GM19238 (cell line): Measurements from ENCODE around the gene CMTM1.

Source experiments
- DNase-seq: peaks from one replicate; pipeline ENCODE4 v3.0.0; 2011; ENCODE audit warnings: low spot score; ENCODE audit not compliant: insufficient read length

CMTM1 gene, protein sequence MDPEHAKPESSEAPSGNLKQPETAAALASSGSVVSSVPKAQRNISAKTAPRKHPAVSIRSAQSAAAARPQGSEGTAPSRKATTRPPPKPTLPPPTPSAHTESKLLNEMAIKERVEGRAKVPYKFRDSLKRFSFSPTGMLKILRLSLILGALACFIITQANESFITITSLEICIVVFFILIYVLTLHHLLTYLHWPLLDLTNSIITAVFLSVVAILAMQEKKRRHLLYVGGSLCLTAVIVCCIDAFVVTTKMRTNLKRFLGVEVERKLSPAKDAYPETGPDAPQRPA

DNA sequence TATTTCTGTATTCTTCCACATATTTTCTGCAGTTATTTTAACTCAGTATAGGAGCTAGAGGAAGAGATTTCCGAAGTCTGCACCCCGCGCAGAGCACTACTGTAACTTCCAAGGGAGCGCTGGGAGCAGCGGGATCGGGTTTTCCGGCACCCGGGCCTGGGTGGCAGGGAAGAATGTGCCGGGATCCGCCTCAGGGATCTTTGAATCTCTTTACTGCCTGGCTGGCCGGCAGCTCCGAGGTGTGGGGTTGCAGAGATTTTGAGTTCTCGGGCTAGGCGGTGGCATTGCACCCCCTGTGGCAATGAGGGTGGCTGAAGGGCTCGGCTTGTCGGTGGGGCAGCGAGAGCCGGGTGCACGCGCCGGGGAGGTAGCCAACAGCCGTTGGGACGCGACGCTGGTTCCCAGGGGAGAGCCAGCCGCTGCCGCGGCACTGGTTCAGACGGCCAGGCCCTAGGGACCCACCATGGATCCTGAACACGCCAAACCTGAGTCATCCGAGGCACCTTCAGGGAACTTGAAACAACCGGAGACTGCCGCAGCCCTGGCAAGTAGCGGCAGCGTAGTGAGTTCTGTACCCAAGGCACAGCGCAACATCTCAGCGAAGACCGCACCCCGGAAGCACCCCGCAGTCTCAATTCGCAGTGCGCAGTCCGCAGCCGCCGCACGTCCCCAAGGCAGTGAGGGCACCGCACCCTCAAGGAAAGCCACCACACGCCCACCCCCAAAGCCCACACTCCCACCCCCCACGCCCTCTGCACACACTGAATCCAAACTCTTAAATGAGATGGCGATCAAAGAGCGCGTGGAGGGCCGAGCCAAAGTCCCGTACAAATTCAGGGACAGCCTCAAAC lies at the start of gene CMTM1:
CMTM1 (plus strand) TSS at position 389 of the 851 bp plus-strand sequence; CDS start at position 464, 75 bp downstream.
- no peak for DNase-seq

DNA sequence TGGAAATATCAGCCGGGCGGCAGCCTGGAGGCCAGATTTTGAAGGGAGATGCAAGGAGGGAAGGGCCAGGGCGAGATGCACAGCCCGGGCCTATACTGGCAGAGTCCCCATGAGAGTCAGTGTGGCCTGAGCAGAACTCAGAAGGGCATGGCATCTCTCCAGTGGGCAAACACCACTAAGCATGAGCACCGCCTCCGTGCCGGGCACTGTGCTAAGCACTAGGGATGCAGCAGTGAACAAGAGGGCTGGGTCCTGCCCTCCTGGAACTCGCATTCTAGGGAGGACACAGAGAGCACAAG lies 49.8 kb upstream of the CMTM1 start:
- DNase-seq: no peak

DNA sequence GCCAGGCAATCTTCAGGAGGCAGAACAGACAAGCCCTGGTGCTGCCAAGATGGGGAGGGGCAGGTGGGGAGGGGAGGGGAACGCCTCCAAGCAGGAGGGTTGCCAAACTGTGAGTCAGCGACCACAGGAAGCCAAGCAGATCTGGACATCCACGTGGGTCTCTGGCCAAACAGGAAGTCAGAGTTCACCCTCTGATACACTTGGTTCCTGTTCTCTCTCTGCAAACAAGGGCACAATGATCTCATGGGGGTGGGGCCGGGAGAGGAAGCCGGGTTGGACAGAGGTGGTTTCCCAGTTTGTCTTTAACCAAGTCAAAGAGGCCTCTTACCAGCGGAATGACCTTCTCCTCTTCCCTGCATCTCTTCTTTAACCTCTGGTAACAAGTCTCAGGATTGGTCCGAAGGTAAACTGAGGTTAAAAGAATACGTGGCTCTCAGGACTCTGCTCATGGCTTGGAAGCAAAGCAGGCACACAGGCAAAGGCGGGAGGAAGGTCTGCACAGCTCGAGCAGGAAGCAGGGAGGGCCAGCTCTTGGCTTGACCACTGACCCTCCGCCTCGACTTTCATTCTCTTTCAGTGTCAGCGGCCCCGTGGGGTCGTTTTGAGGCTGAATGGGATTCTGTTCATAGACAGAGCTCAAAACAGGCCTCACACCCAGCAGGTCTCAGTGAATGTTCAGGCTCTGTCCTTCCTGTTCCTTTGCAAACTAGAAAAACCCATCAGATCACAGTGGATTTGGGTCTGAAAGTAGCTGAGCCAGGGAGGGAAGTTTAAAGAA lies 49.2 kb upstream of the CMTM1 start:
- peak; percentile 93 for DNase-seq

DNA sequence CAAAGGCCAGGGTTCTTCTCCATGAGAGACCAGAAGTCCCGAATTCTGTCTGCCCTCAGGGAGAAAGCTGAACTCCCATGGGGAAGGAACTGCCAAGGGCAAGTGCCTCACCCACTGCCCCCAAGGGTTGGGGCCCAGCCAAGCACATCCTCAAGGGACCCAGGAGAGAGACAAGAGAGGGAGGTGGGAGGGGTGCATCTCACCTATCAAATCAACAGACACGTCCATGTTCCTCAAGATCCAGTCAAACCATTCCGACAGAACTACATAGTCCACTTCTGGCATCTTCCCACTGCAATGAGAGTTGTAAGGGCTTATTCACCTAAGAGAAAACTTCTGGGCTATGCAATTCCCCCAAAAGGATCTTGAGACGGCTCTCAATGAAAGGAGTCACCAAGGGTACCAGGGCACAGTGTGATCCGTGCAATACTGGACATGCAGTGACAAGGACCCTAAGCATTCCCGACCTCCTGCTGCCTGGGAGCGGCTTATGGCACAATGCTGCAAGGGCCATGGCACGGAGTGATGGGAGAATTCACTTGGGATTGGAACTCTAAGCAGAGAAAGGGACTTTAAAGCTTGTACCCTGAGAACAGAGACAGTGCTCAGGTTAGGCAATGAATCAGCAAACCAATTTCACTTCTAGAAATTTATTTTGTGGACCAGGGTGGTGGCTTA lies 48.5 kb upstream of the CMTM1 start:
- DNase-seq: no peak

GRCh38 chr16:66519482-66520373 lies 46.5 kb upstream of the CMTM1 start:
- DNase-seq: no peak

DNA sequence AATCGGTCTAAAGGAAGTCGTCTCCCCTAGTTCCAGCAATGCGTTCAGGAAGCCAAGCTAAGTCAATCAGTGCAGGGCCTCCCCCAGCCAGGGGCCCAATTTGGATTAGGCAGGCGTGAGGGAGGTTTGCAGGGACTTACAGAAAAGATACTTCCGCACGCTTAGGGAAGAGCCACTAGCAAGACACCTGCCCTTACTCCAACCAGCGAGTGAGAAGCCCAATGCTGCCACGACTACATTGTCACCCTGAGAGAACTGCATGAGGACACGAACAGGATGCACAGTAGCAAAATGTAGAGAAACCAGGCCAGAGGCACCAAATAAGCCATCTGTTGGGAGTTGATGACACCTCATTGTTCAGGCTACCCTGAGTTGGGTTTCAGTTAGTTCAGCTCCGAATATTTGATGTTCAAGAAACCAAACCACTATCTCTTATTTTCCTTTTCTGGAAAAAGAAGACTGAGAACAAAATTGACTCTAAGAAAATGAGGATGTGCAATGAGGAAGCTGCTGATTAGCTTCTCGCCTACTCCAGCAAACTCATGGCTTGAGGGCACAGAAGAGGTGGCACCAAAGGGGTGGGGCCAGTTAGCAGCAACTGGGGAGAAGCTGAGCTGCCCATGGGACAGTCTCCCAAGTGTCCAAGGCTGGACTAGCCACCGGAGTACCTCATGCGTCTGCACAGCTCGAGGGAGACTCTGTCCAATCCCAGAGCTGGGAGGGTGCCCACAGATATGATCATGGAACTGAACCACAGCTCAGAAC lies 45.7 kb upstream of the CMTM1 start:
- no peak for DNase-seq

- DNase-seq: no peak
These were observed 45.0 kb upstream of the CMTM1 start for GRCh38 chr16:66521252-66521713.

DNA sequence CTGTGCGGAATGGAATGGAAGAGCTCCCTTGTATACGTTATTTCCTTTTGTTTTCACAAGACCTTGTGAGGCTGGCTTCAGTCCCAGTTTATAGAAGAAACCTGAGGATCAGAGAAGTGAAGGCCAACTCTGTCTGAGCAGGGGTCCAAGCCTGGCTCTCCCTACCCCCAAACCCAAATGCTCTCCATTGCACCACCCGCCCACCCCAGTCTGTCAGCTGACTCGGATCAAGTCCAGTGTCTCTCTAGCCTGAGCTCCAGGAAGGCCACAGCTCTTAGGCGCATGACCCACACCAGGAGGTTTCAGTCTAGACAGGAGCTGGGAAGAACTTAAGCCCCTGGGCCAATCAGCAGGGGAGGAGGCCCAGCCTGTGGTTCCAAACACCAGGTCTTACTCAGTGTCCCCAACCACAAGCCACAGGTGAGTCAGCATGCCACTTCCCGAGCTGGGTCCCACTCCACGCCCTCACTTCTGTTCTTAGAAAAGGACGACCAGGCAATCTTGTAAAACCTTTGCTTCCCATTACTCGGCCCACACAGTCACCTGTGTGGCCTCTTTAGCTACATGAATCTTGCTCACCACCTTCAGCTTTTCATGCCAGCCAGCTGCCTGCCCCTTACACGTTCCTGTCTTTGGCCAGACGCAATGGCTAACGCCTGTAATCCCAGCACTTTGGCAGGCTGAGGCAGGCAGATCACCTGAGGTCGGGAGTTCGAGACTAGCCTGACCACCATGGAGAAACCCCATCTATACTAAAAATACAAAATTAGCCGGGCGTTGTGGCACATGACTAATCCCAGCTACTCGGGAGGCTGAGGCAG lies 44.1 kb upstream of the CMTM1 start:
- DNase-seq: no peak

DNA sequence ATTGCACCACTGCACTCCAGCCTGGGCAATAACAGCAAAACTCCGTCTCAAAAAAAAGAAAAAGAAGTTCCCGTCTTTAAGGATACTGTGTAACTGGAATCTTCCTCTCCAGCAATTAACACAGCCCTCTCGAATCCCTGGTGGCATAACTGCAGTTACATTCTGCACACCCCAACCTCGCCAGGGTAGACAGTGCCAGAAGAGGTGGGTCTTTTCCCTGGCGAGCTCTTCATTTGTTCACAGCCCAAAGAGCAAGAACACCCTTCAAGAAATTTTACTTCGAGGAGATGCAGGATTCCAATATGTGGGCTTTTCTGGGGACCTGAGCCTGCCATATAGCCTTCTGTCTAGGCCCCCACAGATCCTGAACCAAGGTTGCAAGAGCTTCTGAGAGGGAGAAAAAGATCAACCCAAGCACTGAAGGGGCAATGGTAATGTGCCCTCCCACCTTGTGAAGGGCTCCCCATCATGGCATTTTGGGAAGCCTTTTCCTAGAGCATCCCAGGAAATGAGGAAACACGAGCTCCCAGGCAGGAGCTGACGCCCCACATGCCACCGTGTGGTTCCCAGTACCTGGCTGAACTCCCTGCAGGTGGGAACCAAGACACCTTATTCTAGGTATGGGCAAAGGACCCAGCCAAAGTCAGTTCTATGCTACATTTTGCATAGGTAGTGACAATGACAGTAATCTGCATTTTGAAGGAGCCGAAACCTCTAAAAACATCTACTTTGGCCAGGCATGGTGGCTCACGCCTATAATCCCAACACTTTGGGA lies 43.2 kb upstream of the CMTM1 start:
- no peak for DNase-seq

DNA sequence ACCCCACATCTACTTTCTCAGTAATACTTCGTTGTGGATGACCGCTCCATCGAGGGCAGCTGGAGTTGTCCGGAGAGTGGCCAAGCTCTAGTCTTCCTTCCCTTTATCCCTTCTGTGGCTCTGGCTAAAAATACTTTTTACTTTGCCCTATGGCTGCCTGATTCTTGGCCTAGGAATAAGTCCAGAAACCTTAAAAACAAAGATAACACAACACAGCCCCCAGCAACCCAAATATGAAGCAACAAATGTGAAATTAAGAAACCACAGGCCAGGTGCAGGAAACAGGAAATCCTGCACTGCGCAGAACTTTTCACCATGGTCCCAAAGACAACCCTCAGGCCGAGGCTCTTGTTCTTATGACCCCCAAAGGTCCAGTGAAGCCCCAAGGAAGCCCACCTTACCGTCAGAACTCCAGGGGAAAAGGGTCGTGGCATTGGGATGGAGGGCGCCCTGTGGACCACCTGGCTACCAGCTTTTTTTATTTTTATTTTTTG lies 42.3 kb upstream of the CMTM1 start:
- DNase-seq: no peak

- DNase-seq: peak; percentile 35
These were observed 41.6 kb upstream of the CMTM1 start for GRCh38 chr16:66524601-66525164.

- DNase-seq: no peak
These were observed 40.7 kb upstream of the CMTM1 start for GRCh38 chr16:66525396-66526180.

DNA sequence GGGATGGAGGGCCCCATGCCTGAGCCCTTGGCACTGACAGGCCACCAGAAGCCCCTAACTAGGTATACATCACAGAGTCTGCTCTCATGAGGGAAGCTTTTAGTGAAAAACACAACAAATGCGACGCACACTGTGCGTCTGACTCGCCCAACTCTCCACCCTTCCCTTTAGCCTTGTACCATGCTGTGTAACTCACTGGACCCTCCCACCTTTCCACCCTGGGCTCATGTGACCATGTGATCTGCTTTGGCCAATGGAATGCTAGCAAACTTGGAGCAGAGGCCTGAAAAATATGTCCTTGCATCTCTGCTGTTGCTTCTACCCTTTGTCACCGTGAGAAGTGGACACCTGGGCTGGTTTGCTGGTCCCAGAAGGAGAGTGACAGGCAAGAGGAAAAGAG lies 37.9 kb upstream of the CMTM1 start:
- DNase-seq: no peak

- no peak for DNase-seq
These were observed 36.8 kb upstream of the CMTM1 start for GRCh38 chr16:66529475-66529874.

DNA sequence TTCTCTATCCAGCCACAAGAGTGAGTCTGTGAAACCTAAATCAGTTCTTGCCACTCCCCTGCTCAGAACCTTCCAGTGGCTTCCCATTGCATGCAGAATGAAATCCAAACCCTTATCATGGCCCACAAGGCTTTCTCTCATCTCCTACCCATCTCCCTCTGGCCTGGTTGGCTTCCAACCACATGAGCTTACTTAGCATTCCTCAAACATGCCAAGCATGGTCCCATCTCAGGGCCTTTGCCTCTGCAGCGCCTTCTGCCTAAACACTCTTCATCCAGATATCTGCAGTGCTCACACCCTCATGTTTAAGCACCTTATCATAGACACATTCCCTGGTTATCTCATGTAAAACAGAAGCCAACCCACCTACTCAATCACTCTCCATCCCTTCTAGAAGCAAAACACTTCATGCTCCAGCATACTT lies 31.9 kb upstream of the CMTM1 start:
- DNase-seq: no peak

GRCh38 chr16:66536525-66536924 lies 29.7 kb upstream of the CMTM1 start:
- no peak for DNase-seq

DNA sequence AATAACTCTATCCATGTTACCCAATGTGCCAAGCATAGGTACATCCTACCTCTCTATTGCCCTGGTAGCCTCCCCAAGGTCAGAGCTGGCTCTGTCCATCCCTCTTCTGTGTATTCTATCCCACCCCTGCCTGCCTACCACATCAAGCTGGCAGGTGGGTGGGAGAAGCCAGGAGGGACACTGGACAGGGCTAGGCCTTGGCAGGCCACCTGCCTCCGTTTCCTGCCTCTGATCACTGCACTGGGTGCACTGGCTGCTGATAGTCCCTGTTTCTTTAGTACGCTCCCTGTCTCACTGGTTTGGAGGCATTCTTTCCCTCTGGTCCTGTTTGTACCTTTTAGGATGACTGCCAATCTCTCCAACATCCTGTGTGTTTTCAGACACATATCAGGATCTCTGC lies 29.0 kb upstream of the CMTM1 start:
- no peak for DNase-seq
